OCI-LY1 (cell line): Measurements from ENCODE around the gene KATNAL1.

Source experiments
- H2AFZ ChIP-seq: fragments of 200-600 bp; sonication (generic), shearing (Covaris generic); 2 replicates; pipeline ENCODE4 v1.6.0; 2014; ENCODE audit warnings: antibody characterized with exemption, mild to moderate bottlenecking, low read length
- H3F3A ChIP-seq: fragments of 200-600 bp; sonication (generic), shearing (Covaris generic); 2 replicates; pipeline ENCODE4 v1.6.0; 2014; ENCODE audit warnings: mild to moderate bottlenecking, antibody characterized with exemption, low read length, moderate library complexity; ENCODE audit not compliant: insufficient read depth
- H3K27ac ChIP-seq: fragments of 200-600 bp; sonication (generic); 2 replicates; pipeline ENCODE4 v1.5.1; 2014; ENCODE audit warnings: low read length, mixed run types, mild to moderate bottlenecking, low read depth; ENCODE audit not compliant: poor library complexity, severe bottlenecking
- H3K27me3 ChIP-seq: fragments of 200-600 bp; sonication (generic); 2 replicates; pipeline ENCODE4 v1.6.0; 2014; ENCODE audit warnings: antibody characterized with exemption, mild to moderate bottlenecking, low read length, moderate library complexity; ENCODE audit not compliant: insufficient read depth
- H3K36me3 ChIP-seq: fragments of 200-600 bp; sonication (generic); 2 replicates; pipeline ENCODE4 v1.6.1; 2014; ENCODE audit warnings: mild to moderate bottlenecking, antibody characterized with exemption, low read length, moderate library complexity, mixed read lengths; ENCODE audit not compliant: insufficient read depth
- H3K4me1 ChIP-seq: fragments of 200-600 bp; sonication (generic); 2 replicates; pipeline ENCODE4 v1.5.1; 2014; ENCODE audit warnings: mild to moderate bottlenecking, low read length, moderate library complexity; ENCODE audit not compliant: insufficient read depth, severe bottlenecking
- H3K4me2 ChIP-seq: fragments of 200-600 bp; sonication (generic), shearing (Covaris generic); 2 replicates; pipeline ENCODE4 v1.6.1; 2014; ENCODE audit warnings: low read length
- H3K4me3 ChIP-seq: fragments of 200-600 bp; sonication (generic); 2 replicates; pipeline ENCODE4 v1.5.1; 2014; ENCODE audit warnings: low read length, low read depth, mild to moderate bottlenecking, mixed read lengths; ENCODE audit not compliant: poor library complexity, severe bottlenecking
- H3K79me2 ChIP-seq: fragments of 200-600 bp; shearing (Covaris generic); 2 replicates; pipeline ENCODE4 v1.6.1; 2016; ENCODE audit warnings: mixed run types, low read length, mixed read lengths; ENCODE audit not compliant: insufficient read depth
- H3K9ac ChIP-seq: fragments of 200-600 bp; sonication (generic), shearing (Covaris generic); 2 replicates; pipeline ENCODE4 v1.6.1; 2014; ENCODE audit warnings: mild to moderate bottlenecking, low read length, mixed read lengths
- H3K9me2 ChIP-seq: fragments of 200-600 bp; sonication (generic), shearing (Covaris generic); 2 replicates; pipeline ENCODE4 v1.6.1; 2014; ENCODE audit warnings: low read depth, mild to moderate bottlenecking, low read length, mixed read lengths
- H3K9me3 ChIP-seq: fragments of 200-600 bp; shearing (Covaris generic); 2 replicates; pipeline ENCODE4 v1.6.1; 2014; ENCODE audit warnings: low read length, mixed read lengths
- H4K20me1 ChIP-seq: fragments of 200-600 bp; sonication (generic), shearing (Covaris generic); 2 replicates; pipeline ENCODE4 v1.6.0; 2016; ENCODE audit warnings: mild to moderate bottlenecking, low read length; ENCODE audit not compliant: insufficient read depth
- CTCF ChIP-seq: fragments of 200-600 bp; sonication (generic), shearing (Covaris generic); IDR thresholded peaks from 2 replicates; pipeline ENCODE4 v1.5.1; 2017; ENCODE audit warnings: mild to moderate bottlenecking, antibody characterized with exemption, low read length, moderate library complexity, mixed read lengths
- EZH2 ChIP-seq: fragments of 200-600 bp; sonication (generic), shearing (Covaris generic); IDR thresholded peaks from 2 replicates; pipeline ENCODE4 v1.8.0; 2017; ENCODE audit warnings: borderline replicate concordance, mixed run types, mild to moderate bottlenecking, antibody characterized with exemption, low read length, moderate library complexity, mixed read lengths

KATNAL1 gene

GRCh38 chr13:30321256-30321655, 13.9 kb upstream of the KATNAL1 start:
- H2AFZ ChIP-seq, result no peak overlapping the region
- H3K27me3 ChIP-seq, result no peaks in the 10 kb centered on the region
- no peaks in the 10 kb centered on the region for H3K4me1 ChIP-seq
- H3K27ac ChIP-seq, result no peak overlapping the region
- H3K9me3 ChIP-seq, result no peaks in the 10 kb centered on the region
- no peaks in the 10 kb centered on the region for H3K79me2 ChIP-seq
- H3K4me3 ChIP-seq, result no peak overlapping the region
- TF ChIP-seq CTCF (no peak), EZH2 (no peak)
- H3K4me2 ChIP-seq, result no peak overlapping the region
- no peaks in the 10 kb centered on the region for H3F3A ChIP-seq
- H3K36me3 ChIP-seq, result no peaks in the 10 kb centered on the region
- H3K9me2 ChIP-seq, result no peaks in the 10 kb centered on the region
- no peaks in the 10 kb centered on the region for H4K20me1 ChIP-seq
- H3K9ac ChIP-seq, result no peak overlapping the region

- Histone ChIP-seq H3K4me1 (no peaks in the 10 kb centered on the region), H3K9me2 (no peaks in the 10 kb centered on the region), H3K27me3 (no peaks in the 10 kb centered on the region), H4K20me1 (no peaks in the 10 kb centered on the region), H3K79me2 (no peaks in the 10 kb centered on the region), H3F3A (no peaks in the 10 kb centered on the region), H3K4me3 (no peak overlapping the region), H3K27ac (no peak overlapping the region), H3K9ac (no peak overlapping the region), H2AFZ (no peak overlapping the region), H3K4me2 (no peak overlapping the region), H3K36me3 (no peaks in the 10 kb centered on the region), H3K9me3 (no peaks in the 10 kb centered on the region)
- TF ChIP-seq CTCF (no peak), EZH2 (no peak)
These were observed 12.3 kb upstream of the KATNAL1 start for GRCh38 chr13:30319655-30320054.

- no peaks in the 10 kb centered on the region for H3K9me2 ChIP-seq
- H3K4me1 ChIP-seq, result no peaks in the 10 kb centered on the region
- H3K4me3 ChIP-seq, result no peak overlapping the region
- H3K36me3 ChIP-seq, result no peaks in the 10 kb centered on the region
- H3K9me3 ChIP-seq, result no peaks in the 10 kb centered on the region
- no peaks in the 10 kb centered on the region for H3K79me2 ChIP-seq
- H3K4me2 ChIP-seq, result no peak overlapping the region
- no peak overlapping the region for H3K27ac ChIP-seq
- H2AFZ ChIP-seq, result no peak overlapping the region
- H3F3A ChIP-seq, result no peaks in the 10 kb centered on the region
- H3K9ac ChIP-seq, result no peak overlapping the region
- no peaks in the 10 kb centered on the region for H4K20me1 ChIP-seq
- H3K27me3 ChIP-seq, result no peaks in the 10 kb centered on the region
- no peak for TF ChIP-seq EZH2
- TF ChIP-seq CTCF, result no peak
These were observed 11.8 kb upstream of the KATNAL1 start for GRCh38 chr13:30319130-30319529.
